ENCODE measurements around the gene MROH7. TPM values are rescaled to one million over a fixed set of nuclear protein-coding genes. Genes with fewer than 3 reads are reported as not detected.

Gene MROH7
- total RNA-seq, 1 experiment from 2014 or later = not detected

DNA sequence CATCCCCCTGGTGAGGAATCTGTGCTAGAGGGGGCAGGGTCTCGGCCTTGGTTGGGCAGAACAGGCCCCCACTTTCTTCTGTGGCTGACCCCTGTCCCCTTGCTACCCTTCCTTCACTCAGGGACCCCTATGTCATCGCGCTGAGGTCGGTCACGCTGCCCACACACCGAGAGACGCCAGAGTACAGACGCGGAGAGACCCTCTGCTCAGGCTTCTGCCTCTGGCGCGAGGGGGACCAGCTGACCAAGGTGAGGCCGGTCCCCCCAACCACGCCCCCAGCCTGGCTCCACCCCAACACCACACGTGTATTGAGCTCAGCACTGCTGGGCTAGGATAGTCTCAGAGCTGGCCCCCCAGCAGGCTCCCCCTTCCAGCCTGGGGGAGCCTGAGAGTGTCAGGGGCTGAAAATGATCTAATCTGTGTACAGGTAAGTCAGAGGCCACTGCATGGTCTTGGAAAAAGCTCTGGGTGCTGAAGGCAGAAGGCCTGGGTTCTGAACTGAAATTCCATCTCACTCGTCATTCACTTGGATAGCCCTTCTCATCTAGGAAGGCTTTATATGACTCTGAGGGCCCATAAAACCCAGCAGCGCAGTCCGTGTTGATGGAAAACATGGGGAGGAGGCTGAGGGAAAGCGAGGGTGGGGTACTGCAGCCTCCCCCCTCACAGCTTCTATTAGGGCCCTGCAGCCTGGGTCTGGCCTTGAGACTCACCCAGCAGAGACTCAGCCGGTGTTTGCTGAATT, 33.6 kb upstream of the MROH7 start:
- Histone ChIP-seq H3K4me1 (replicated peaks; ENCODE audit: insufficient read depth) (no peaks in the 10 kb centered on the region), H4K20me1 (ENCODE audit: insufficient read depth) (no peaks in the 10 kb centered on the region), H3K9me2 (ENCODE audit: insufficient read depth) (no peaks in the 10 kb centered on the region), H3K27me3 (ENCODE audit: insufficient read depth, low read depth) (no peaks in the 10 kb centered on the region), H3K4me3 (no peak overlapping the region), H3K9me3 (ENCODE audit: insufficient read depth, low read depth) (no peaks in the 10 kb centered on the region), H3F3A (ENCODE audit: insufficient read depth, low read depth) (no peaks in the 10 kb centered on the region), H2AFZ (no peak overlapping the region), H3K4me2 (no peak overlapping the region), H3K79me2 (ENCODE audit: low read depth) (no peaks in the 10 kb centered on the region), H3K27ac (no peak overlapping the region), H3K36me3 (ENCODE audit: low read depth) (no peaks in the 10 kb centered on the region)
- DNase-seq = no peak
- CTCF ChIA-PET = interaction anchor here (0.9 kb wide), 1 partner anchor 24 kb away, joined by 3 read pairs; no protein-coding TSS in a partner anchor
- BruUV-seq (replicated peaks) = no TSS peak
- POLR2A ChIA-PET (ENCODE audit: unreplicated experiment) = no interaction called here
- TF ChIP-seq, protein P1, sequence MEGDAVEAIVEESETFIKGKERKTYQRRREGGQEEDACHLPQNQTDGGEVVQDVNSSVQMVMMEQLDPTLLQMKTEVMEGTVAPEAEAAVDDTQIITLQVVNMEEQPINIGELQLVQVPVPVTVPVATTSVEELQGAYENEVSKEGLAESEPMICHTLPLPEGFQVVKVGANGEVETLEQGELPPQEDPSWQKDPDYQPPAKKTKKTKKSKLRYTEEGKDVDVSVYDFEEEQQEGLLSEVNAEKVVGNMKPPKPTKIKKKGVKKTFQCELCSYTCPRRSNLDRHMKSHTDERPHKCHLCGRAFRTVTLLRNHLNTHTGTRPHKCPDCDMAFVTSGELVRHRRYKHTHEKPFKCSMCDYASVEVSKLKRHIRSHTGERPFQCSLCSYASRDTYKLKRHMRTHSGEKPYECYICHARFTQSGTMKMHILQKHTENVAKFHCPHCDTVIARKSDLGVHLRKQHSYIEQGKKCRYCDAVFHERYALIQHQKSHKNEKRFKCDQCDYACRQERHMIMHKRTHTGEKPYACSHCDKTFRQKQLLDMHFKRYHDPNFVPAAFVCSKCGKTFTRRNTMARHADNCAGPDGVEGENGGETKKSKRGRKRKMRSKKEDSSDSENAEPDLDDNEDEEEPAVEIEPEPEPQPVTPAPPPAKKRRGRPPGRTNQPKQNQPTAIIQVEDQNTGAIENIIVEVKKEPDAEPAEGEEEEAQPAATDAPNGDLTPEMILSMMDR (conservative IDR thresholded peaks at IDR 0.05) = no peak
- no peak for TF ChIP-seq EZH2 (IDR thresholded peaks at IDR 0.05; ENCODE audit: low read depth)
- intact Hi-C loops (cut with micrococcal nuclease; ENCODE audit: unreplicated experiment) = no loop called here

DNA sequence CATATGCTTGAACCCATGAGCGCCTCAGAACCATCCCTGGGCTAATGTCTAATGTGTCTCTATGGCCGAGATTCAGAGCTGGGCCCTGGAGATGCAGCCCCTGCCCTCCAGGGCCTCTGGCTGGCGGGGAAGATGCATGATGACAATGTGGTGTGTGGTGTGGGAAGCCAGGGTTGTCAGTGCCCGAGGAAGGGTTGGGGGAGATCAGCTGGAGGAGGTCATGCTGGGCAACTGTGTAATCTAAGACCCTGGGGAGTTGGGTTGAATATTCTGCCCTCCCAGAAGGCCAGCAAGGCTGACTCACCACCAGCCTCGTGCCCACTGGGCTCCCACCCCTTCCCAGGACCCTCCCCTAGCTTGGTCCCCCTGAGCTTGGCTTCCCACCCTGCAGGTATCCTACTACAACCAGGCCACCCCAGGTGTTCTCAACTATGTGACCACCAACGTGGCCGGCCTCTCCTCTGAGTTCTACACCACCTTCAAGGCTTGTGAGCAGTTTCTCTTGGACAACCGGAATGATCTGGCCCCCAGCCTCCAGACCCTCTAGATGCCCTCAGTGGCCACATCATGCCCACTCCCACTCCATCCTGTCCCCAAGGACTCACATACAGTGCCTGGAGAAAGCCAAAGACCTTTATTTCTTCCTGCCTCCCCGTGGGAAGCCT, 32.9 kb upstream of the MROH7 start:
- no peaks in the 10 kb centered on the region for H3K36me3 ChIP-seq (ENCODE audit: low read depth)
- H3F3A ChIP-seq (ENCODE audit: insufficient read depth, low read depth) = no peaks in the 10 kb centered on the region
- H3K79me2 ChIP-seq (ENCODE audit: low read depth) = no peaks in the 10 kb centered on the region
- H3K9me2 ChIP-seq (ENCODE audit: insufficient read depth) = no peaks in the 10 kb centered on the region
- CTCF ChIA-PET = interaction anchor here (0.6 to 0.9 kb wide), 2 partner anchors 25 to 296 kb away, joined by 3 to 9 read pairs; no protein-coding TSS in a partner anchor
- H4K20me1 ChIP-seq (ENCODE audit: insufficient read depth) = no peaks in the 10 kb centered on the region
- DNase-seq = no peak
- no TSS peak for BruUV-seq (replicated peaks)
- no peaks in the 10 kb centered on the region for H3K4me1 ChIP-seq (replicated peaks; ENCODE audit: insufficient read depth)
- intact Hi-C loops (cut with micrococcal nuclease; ENCODE audit: unreplicated experiment) = no loop called here
- no peak overlapping the region for H2AFZ ChIP-seq
- H3K9me3 ChIP-seq (ENCODE audit: insufficient read depth, low read depth) = no peaks in the 10 kb centered on the region
- no peak overlapping the region for H3K27ac ChIP-seq
- POLR2A ChIA-PET (ENCODE audit: unreplicated experiment) = no interaction called here
- H3K4me2 ChIP-seq = no peak overlapping the region
- no peaks in the 10 kb centered on the region for H3K27me3 ChIP-seq (ENCODE audit: insufficient read depth, low read depth)
- TF ChIP-seq, protein P1 (conservative IDR thresholded peaks at IDR 0.05) = no peak
- TF ChIP-seq EZH2 (IDR thresholded peaks at IDR 0.05; ENCODE audit: low read depth) = no peak
- H3K4me3 ChIP-seq = no peak overlapping the region

DNA sequence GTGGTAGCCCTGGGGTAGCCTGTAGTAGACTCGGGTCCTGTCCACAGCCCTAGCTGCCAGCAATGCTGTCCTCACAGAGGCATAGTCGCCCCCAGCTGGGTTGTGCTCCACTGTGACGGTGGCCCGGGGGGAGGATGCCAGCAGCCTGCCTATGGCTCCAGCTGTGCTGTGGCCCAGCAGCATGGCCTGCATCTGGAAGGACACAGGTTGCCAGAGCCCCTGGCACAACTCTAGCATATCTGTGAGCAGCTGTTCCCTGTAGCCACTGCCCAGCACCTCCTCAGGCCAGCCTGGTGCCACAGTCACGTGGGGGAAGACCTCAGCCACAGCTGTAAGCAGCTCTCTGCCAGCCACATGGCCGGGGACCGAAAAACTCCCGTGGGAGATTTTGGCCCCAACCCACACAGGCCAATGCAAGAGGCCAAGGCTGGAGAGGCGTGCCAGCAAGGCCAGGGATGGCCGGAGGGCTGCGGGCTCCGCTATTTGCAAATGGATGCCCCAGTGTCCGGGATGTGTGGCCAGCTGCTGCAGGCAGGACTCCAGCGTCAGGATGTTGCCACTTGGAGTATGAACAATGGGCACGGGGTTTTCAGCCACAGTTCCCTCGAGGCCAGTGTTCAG, 32.2 kb upstream of the MROH7 start:
- no peak overlapping the region for H2AFZ ChIP-seq
- no peak for TF ChIP-seq EZH2 (IDR thresholded peaks at IDR 0.05; ENCODE audit: low read depth)
- TF ChIP-seq, protein P1 (conservative IDR thresholded peaks at IDR 0.05) = no peak
- POLR2A ChIA-PET (ENCODE audit: unreplicated experiment) = no interaction called here
- no peak overlapping the region for H3K27ac ChIP-seq
- no peaks in the 10 kb centered on the region for H3K9me3 ChIP-seq (ENCODE audit: insufficient read depth, low read depth)
- H3K4me1 ChIP-seq (replicated peaks; ENCODE audit: insufficient read depth) = no peaks in the 10 kb centered on the region
- CTCF ChIA-PET = interaction anchor here (0.6 kb wide), 1 partner anchor 297 kb away, joined by 9 read pairs; no protein-coding TSS in a partner anchor
- no peak overlapping the region for H3K4me3 ChIP-seq
- intact Hi-C loops (cut with micrococcal nuclease; ENCODE audit: unreplicated experiment) = no loop called here
- H4K20me1 ChIP-seq (ENCODE audit: insufficient read depth) = no peaks in the 10 kb centered on the region
- no peaks in the 10 kb centered on the region for H3F3A ChIP-seq (ENCODE audit: insufficient read depth, low read depth)
- no TSS peak for BruUV-seq (replicated peaks)
- no peaks in the 10 kb centered on the region for H3K9me2 ChIP-seq (ENCODE audit: insufficient read depth)
- no peaks in the 10 kb centered on the region for H3K27me3 ChIP-seq (ENCODE audit: insufficient read depth, low read depth)
- H3K79me2 ChIP-seq (ENCODE audit: low read depth) = no peaks in the 10 kb centered on the region
- no peak overlapping the region for H3K4me2 ChIP-seq
- H3K36me3 ChIP-seq (ENCODE audit: low read depth) = no peaks in the 10 kb centered on the region
- no peak for DNase-seq

Measured in PC-9 (cell line).